Activated T-cell treated with anti-CD3 and anti-CD28 coated beads, Interleukin-2, amount 50 U/mL, for 48 hours (primary cell): ENCODE results near the gene CMSS1.

Source experiments
- DNase-seq, 2 experiments: peaks; one replicate each; pipeline ENCODE4 v3.0.0-alpha.2; 2020

The CMSS1 gene

GRCh38 chr3:99817437-99818240 lies at the start of gene CMSS1:
Gene CMSS1, plus strand, starts transcription at chr3:99817862.
- DNase-seq = peak; percentile 95 to 97

- DNase-seq = no peak
Observed at GRCh38 chr3:99768126-99768525, 49.5 kb upstream of the CMSS1 start.

- DNase-seq = no peak
Observed at GRCh38 chr3:99768808-99769501, 48.7 kb upstream of the CMSS1 start.

DNA sequence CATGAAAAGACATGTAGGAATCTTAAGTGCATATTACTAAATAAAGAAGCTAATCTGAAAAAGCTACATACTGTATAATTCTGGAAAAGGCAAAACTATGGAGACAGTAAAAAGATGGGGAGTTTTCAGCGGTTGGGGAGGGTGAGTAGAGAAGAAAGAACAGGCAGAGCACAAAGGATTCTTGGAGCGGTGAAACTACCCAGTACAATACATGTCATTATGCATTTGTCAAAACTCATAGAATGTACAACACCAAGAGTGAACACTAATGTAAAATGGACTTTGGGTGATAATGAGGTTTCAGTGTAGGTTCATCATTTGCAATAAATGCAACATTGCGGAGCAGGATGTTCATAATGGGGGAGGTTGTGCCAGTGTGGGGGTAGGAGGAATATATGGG lies 45.5 kb upstream of the CMSS1 start:
- no peak for DNase-seq

DNA sequence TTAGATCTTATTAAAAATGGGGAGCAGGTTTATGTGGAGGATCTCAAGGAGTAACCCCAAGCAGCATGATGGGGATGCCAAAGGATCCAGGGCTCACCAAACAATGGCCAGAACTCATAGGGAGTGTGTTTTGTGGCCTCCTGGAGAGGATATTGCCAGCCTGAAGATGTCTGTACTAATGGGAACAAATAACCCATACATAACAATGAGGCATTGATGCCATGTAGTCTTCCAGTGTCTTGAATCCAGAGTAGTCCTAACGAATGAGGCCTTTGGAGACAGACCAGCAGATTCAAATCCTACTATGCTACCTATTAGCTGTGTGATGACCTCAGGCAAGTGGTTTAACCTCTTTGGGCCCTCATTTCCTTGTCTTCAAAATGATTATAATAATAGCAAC lies 45.0 kb upstream of the CMSS1 start:
- DNase-seq = no peak

DNA sequence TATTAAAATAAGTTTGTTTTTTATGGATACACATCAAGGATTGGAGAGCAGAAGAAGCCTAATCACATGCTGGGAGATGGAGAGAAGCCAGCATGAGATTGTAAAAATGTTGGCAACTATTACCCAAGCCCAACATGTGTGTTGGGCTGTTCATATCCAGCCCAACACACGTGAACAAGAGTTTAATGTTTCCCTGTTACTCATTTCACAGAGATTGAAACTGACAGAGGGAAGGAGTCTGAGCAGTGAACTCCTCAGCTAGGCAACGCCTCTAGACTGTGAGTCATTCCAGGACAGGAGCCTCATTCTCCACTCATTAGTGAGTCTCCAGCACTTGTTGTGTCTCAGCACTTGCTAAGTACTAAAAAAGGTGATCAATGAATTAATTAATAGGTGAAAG lies 43.2 kb upstream of the CMSS1 start:
- DNase-seq = no peak

GRCh38 chr3:99776516-99777209 lies 41.0 kb upstream of the CMSS1 start:
- no peak for DNase-seq

DNA sequence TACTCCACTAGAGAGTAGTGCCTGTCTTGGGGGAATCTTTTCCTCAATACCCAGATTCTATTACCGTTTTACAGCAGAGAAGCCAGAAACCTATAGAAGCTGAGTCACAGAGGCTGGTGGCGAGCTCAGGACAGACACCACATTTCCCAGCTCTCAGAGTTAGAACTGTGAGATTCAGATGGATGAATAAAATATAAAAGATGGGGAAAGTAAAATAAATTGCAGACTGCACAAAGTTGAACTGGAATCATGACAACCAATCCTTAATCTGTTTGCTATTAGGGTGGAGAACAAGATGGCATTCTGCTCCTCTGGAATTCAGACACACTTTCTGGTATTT lies 40.5 kb upstream of the CMSS1 start:
- DNase-seq = no peak

GRCh38 chr3:99777708-99778107 lies 40.0 kb upstream of the CMSS1 start:
- no peak for DNase-seq

- DNase-seq = no peak
Observed at GRCh38 chr3:99780749-99781148, 36.9 kb upstream of the CMSS1 start.

DNA sequence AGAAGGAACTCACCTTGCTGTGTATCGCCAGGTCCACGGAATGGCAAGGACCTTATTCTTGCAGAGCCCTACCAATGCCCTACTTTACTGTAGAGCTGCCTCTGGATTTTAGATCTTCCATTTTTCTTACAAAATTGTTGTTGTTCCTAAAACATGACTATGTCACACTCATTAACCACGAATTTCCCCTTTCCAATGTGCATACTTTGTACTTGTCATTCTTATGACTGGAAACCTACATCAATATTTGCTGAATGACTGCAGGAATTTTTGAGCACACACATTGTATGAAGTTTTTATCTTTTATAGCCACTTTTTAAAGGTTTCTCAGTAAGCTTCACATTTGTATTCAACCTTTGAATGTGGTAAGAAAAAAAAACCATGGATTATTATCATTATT lies 35.9 kb upstream of the CMSS1 start:
- no peak for DNase-seq

DNA sequence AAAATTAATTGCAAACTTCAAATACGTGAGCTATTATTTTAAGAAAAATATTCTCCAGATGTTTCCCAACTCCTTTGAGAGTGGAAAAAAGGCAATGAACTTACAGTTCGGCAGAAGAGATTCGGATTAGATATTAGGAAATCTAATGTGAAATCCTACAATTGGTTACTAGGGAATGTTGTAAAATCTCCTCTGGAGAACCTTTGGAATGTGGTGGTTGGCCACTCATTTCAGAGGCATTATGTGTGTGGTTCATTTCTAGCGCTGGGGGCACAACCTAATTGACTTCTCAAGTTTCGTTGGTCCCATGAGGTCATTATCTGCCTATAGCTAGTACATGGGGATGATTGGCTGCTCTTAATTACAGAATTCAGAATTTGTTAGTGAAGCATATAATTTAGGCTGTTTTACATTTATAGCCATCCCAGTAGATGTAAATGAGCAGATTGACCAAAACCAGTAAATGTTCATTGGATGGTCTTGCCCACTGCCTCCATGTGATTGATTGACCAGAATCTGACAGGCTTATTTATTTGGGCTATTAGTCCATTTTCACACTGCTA lies 34.6 kb upstream of the CMSS1 start:
- DNase-seq = no peak

GRCh38 chr3:99789011-99789721 lies 28.5 kb upstream of the CMSS1 start:
- DNase-seq = no peak

GRCh38 chr3:99794485-99794884 lies 23.2 kb upstream of the CMSS1 start:
- no peak for DNase-seq

- DNase-seq = no peak
Observed at GRCh38 chr3:99795573-99795972, 22.1 kb upstream of the CMSS1 start.

GRCh38 chr3:99799422-99799821 lies 18.2 kb upstream of the CMSS1 start:
- DNase-seq = no peak

DNA sequence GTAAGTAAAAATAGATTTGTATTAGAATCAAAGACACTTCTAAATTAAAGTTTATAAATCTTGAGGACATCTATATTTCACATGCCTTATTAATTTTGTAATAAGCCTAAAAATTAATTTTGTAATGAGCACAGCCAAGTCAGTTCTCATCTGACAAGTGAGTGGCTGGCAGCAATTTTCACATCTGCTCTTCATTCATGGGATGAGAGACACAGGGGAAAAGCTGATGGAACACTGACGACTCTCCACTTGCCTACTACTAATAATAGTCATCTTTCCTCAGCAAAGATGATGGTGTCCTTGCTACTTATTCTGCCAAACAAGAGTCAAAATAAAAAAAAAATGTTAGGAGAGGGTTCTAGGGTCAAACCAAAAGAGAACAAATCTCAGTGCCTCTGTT lies 14.4 kb upstream of the CMSS1 start:
- no peak for DNase-seq

GRCh38 chr3:99805160-99805559 lies 12.5 kb upstream of the CMSS1 start:
- no peak for DNase-seq

GRCh38 chr3:99808163-99808794 lies 9.4 kb upstream of the CMSS1 start:
- peak in 1 of 2 experiments; percentile 31 for DNase-seq

- no peak for DNase-seq
Observed at GRCh38 chr3:99809565-99809964, 8.1 kb upstream of the CMSS1 start.

DNA sequence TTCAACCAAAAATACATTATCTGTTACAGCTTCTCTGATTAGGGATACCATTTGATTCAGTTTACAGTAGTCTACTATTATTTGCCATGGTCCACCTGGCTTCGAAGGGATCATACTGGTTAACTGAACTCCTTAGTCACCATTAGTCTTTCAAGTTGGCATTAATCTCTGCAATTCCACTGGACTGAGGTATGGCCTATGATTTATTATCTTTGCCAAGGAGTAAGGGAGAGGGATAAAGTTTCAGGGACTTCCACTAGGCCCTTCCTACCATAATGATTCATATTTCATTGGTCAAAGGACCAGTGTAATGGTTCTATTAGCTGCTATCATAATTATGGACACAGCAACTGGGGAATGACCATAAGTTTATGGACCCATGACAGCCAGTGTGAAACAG lies 7.3 kb upstream of the CMSS1 start:
- DNase-seq = no peak

DNA sequence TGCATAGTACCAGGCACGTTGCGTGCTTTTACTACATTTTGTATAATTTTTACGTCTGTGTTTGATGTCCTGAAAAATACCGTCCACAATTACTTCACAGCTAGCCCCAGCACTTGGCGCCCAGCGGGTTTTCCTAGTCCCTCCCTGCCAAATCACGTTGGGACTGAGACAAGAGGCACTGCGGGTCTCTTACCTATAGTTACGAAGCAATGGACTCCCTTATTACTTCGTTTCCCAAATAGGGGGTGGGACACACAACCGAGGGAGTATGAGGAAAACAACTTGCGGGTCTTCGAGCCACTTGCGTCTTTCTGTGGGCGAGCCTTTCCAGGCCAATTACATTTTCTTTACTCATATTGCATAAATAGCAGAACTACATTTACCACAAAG lies 620 bp upstream of the CMSS1 start:
- DNase-seq = peak in 1 of 2 experiments; percentile 32

DNA sequence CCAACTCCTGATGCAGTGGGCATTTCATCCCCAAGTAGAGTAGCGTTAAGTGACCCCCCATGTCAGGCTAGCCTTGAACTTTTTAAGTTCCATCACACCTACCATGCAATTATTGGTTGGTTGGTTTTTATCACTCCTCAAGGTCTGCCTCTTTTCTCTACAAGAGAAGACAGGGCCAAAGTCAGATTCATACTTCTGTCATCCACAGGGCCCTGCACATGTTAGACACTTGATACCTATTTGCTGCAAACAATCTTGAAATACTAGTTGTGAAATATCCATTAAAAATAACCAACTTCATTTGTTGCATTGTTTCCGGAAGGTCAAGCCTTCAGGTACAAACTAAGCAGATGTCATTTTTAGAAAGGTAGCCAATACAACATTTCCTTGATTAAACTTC lies 1.2 kb downstream of the CMSS1 start:
- DNase-seq = no peak
